ENCODE measurements around the gene APOBEC3F.
"Not testable (repeated sequence)": the region's sequence is repeated elsewhere in the genome, so short reads cannot be mapped to it uniquely, and the experiment has no call there.

Gene APOBEC3F

DNA sequence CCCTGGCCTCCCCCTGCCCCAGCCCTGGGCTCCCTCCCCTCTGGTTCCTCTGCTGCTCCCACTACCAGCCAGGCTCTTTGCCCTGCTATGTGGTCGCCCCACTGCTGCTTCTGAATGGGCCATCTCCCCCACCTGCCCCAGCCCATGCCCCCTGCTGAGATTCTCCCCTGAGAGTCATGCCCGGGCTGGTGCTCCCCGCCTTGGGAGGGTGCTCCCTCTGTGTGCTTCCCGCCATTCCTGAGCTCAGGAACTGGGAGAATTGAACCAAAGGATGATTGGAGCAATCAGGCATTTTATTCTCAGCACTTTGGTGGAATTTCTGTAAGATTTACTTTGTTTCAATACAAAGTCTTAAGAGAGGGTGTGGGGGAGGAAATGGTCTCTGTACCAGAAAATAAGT lies 12.9 kb upstream of the APOBEC3F start:
- DNase-seq (ENCODE audit: low spot score) = no peak

DNA sequence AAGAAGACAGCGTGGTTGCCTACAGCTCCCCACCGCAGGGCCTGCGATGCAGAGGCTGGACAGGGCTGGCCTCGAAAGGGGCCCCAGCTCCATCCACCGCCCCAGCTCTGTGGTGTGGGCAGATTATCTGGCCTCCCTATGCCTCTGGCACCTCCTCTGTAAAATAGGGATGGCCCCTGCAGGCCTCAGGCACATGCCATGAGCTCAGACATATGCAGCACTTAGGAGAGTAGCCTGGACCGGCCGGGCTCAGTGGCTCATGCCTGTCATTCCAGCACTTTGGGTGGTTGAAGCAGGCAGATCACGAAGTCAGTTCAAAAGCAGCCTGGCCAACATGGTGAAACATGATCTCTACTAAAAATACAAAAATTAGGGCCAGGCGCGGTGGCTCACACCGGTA lies 12.4 kb upstream of the APOBEC3F start:
- DNase-seq (ENCODE audit: low spot score) = no peak

DNA sequence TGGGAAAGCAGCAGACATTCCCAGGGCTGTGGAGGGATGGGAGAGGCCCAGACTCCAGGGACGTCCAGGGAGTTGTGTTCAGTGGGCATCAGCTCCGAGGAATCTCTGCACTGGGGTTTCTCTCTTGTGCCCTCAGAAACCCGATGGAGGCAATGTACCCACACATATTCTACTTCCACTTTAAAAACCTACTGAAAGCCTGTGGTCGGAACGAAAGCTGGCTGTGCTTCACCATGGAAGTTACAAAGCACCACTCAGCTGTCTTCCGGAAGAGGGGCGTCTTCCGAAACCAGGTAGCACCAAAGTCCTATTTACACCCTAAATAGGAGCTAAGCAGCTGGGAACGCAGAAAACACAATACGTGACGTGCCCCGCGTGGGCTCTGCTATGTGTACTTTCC lies 11.4 kb upstream of the APOBEC3F start:
- DNase-seq (ENCODE audit: low spot score) = no peak

DNA sequence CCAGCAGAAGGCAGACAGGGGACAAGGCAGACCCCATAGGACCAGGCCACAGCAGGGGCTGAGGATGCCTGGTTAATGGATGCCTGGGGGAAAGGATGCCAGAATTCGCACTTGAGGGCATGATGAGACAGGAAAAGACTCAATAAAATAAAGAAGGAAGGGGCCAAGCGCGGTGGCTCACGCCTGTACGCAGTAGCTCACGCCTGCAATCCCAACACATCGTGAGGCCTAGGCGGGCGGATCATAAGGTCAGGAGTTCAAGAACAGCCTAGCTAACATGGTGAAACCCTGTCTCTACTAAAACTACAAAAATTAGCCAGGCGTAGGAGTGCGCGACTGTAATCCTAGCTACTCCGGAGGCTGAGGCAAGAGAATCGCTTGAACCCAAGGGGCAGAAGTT lies 10.0 kb upstream of the APOBEC3F start:
- no peak for DNase-seq (ENCODE audit: low spot score)

DNA sequence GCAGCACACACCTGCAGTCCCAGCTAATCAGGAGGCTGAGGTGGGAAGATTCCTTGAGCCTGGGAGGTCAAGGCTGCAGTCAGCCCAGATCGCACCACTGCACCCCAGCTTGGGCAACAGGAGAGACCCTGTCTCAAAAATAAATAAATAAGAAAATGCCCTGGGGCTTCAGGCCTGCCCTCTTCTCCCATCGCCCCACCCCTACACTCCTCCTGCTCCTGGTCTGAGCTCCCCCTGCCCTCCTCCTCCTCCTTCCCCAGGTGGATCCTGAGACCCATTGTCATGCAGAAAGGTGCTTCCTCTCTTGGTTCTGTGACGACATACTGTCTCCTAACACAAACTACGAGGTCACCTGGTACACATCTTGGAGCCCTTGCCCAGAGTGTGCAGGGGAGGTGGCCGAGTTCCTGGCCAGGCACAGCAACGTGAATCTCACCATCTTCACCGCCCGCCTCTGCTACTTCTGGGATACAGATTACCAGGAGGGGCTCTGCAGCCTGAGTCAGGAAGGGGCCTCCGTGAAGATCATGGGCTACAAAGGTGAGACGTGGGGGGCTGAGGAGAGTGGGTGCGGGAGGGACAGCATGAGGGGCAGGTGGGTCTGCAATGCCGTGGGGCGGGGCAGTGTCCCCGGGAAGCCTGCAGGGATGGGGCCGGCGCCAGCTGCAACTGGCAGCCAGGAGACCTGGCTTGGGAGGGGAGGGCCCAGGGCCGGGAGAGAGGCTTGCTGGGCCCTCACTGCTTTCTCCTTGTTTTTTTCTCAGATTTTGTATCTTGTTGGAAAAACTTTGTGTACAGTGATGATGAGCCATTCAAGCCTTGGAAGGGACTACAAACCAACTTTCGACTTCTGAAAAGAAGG lies 9.0 kb upstream of the APOBEC3F start:
- DNase-seq (ENCODE audit: low spot score) = not testable (repeated sequence)

DNA sequence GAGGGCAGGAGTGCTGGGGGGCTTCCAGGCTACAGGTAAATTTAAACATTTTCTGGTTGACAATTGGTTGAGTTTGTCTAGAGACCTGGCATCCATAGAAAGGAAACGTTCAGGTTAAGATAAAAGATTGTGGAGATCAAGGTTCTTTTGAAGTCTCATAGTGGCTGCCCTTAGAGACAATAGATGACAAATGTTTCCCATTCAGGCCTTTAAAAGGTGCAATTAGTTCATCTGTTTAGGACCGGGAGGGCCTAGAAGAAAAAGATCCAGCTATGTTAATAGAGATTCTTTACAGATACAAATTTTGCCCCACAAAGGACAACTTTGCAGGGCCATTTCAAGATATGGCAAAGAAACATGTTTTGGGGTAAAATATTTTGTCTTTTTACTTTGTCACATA lies 3.6 kb upstream of the APOBEC3F start:
- not testable (repeated sequence) for DNase-seq (ENCODE audit: low spot score)

DNA sequence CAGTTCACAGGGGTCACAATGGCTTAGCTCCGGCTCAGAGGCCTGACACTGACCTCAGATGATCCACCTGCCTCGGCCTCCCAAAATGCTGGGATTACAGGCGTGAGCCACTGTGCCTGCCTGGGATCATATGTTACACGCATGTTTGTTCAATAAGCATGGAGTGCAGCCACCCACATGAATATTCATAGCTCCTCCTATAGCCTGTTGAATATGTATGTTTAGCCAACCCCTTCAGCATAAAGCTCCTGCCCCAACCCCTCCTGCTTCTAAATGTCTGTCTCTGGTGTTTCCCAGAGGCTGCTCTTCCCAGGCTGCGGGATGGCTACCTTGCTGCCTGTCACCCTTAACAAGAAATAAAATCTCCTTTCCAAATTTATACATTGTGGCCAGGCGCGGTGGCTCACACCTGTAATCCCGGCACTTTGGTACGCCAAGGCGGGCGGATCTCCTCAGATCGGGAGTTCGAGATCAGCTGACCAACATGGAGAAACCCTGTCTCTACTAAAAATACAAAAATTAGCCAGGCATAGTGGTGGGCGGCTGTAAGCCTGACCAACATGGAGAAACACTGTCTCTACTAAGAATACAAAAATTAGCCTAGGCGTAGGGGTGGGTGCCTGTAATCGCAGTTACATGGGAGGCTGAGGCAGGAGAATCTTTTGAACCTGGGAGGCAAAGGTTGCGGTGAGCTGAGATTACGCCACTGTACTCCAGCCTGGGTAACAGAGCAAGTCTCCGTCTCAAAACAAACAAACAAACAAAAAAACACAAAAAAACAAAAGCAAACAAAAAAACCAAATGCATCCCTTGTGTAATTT lies 1.1 kb upstream of the APOBEC3F start:
- no peak for DNase-seq (ENCODE audit: low spot score)

DNA sequence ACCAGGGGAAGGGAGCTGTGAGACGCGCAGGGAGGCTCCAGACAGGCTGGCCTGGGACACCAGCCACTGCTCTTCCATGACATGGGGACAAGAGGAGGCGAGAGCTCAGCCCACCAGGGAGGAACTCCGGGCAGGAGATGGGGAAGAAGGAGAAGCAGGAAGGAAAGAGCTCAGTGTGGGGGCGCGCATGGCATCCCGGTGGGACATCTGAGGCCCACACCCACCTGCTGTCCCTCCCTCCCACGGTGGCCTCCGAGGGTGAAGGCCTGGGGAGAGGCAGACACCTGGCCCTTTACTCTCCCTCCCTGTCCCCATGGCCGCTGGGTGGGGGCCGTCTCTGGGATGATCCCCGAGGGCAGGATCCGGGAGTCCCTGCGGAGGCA lies 518 bp upstream of the APOBEC3F start:
- not testable (repeated sequence) for DNase-seq (ENCODE audit: low spot score)

DNA sequence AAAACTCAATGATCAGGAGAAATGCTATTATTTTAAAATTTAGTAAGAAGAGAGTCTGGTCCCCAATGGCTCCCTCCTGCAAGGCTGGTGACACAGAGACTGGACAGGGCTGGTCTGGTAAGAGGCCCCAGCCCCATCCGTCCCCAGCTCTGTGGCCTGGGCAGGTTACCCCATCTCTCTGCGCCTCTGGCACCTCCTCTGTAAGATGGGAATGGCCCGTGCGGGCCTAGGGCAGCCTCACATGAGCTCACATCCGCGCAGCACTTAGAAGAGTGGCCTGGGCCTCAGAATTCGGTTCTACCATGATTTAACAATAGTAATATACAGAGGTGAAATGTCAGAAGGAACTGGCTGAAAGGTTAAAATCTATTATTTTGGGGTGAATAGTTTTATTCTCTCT lies 1.2 kb downstream of the APOBEC3F start:
- no peak for DNase-seq (ENCODE audit: low spot score)

DNA sequence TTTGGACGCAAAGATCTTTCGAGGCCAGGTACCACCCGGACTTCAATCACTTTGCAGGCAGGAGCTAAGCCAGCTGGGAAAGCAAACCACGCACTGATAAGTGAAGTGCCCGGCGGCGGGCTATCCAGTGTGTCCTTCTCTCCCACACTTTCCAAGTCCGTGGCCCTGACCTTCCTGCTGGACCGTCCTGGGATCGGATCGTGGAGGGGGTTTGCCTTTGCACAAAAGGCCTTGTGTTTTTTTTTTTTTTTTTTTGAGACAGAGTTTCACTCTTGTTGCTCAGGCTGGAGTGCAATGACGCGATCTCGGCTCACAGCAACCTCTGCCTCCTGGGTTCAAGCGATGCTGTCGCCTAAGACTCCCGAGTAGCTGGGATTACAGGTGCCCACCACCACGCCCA lies 2.4 kb downstream of the APOBEC3F start:
- DNase-seq (ENCODE audit: low spot score) = not testable (repeated sequence)

DNA sequence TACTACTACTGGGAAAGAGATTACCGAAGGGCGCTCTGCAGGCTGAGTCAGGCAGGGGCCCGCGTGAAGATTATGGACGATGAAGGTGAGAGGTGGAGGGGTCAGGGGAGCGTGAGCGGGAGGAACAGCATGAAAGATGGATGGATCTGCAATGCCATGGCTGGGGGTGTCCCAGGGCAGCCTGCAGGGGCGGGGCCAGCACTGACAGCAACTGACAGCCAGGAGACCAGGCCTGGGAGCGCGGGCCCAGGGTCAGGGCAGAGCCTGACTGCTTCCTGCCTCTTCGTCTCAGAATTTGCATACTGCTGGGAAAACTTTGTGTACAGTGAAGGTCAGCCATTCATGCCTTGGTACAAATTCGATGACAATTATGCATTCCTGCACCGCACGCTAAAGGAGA lies 4.5 kb downstream of the APOBEC3F start:
- DNase-seq (ENCODE audit: low spot score) = not testable (repeated sequence)

DNA sequence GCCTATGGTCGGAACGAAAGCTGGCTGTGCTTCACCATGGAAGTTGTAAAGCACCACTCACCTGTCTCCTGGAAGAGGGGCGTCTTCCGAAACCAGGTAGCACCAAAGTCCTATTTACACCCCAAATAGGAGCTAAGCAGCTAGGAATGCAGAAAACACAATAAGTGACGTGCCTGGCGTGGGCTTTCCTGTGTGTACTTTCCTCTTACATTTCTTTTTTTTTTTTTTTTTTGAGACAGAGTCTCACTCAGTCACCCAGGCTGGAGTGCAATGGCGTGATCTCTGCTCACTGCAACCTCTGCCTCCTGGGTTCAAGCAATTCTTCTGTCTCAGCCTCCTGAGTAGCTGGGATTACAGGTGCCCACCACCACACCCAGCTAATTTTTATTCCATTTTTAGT lies 8.8 kb downstream of the APOBEC3F start:
- DNase-seq (ENCODE audit: low spot score) = not testable (repeated sequence)

DNA sequence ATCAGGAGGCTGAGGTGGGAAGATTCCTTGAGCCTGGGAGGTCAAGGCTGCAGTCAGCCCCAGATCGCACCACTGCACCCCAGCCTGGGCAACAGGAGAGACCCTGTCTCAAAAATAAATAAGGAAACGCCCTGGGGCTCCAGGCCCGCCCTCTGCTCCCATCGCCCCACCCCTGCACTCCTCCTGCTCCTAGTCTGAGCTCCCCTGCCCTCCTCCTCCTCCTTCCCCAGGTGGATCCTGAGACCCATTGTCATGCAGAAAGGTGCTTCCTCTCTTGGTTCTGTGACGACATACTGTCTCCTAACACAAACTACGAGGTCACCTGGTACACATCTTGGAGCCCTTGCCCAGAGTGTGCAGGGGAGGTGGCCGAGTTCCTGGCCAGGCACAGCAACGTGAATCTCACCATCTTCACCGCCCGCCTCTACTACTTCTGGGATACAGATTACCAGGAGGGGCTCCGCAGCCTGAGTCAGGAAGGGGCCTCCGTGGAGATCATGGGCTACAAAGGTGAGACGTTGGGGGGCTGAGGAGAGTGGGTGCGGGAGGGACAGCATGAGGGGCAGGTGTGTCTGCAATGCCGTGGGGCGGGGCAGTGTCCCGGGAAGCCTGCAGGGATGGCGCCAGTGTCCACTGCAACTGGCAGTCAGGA lies 11.3 kb downstream of the APOBEC3F start:
- DNase-seq (ENCODE audit: low spot score) = not testable (repeated sequence)

DNA sequence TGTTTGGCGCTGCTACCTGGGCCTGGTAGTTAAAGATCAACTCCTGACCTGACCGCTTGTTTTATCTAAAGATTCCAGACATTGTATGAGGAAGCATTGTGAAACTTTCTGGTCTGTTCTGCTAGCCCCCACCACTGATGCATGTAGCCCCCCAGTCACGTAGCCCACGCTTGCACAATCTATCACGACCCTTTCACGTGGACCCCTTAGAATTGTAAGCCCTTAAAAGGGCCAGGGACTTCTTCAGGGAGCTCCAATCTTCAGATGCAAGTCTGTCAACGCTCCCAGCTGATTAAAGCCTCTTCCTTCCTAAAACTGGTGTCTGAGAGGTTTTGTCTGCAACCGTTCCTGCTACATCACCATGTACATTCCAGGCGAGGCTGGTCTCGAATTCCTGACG lies 15.0 kb downstream of the APOBEC3F start:
- no peak for DNase-seq (ENCODE audit: low spot score)

DNA sequence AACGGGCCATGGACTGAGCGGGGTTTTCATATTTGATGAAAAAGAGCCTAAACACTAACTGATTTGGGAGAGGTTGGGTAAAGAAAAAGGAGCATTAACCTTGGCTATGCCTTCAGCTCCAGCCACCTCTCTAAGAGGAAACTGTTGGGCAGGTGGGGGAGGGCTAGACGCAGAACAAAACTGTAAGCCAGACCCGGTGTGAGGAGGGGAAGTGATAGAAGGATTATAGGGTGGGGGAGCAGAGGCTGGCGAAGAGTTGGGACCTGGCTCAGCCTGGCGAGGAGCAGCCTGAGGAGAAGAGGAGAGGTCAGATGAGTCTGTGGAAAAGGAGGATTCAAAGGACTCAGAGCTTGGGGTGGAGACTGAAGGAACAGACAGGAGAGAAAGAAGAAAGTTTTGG lies 20.6 kb downstream of the APOBEC3F start:
- DNase-seq (ENCODE audit: low spot score) = not testable (repeated sequence)

DNA sequence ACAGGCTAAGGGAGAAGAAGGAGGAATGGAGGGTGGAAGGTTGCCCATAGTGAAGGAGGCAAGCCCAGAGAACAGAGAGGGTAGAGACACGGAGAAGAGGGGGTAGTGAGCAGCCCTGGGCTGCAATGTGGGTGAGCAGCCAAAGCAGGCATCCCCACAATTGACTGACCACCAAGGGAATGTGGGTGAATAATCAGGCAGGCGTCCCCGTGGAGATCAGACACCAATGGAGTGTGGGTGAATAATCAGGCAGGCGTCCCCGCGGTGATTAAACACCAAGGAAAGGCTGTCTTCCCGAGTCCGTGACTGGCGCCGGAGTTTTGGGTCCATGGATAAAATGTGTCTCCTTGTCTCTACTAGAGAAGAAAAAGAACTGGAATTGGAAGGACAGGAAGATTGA lies 21.3 kb downstream of the APOBEC3F start:
- DNase-seq (ENCODE audit: low spot score) = peak; percentile 9

DNA sequence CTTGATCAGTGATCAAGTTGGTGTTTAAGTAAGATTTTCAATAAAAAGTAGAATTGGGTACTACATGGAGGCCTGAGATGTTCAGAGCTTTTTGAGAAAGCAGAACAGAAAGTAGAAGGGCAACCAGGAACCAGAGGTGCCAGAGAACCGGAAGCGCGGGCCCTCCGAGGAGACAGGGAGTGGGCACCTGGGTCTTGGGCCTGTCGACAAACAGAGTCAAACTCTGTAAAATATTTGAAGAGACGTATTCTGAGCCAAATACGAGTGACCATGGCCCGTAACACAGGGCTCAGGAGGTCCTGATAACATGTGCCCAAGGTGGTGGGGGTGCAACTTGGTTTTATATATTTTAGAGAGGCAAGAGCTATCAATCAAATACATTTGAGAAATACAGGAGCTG lies 23.2 kb downstream of the APOBEC3F start:
- not testable (repeated sequence) for DNase-seq (ENCODE audit: low spot score)

DNA sequence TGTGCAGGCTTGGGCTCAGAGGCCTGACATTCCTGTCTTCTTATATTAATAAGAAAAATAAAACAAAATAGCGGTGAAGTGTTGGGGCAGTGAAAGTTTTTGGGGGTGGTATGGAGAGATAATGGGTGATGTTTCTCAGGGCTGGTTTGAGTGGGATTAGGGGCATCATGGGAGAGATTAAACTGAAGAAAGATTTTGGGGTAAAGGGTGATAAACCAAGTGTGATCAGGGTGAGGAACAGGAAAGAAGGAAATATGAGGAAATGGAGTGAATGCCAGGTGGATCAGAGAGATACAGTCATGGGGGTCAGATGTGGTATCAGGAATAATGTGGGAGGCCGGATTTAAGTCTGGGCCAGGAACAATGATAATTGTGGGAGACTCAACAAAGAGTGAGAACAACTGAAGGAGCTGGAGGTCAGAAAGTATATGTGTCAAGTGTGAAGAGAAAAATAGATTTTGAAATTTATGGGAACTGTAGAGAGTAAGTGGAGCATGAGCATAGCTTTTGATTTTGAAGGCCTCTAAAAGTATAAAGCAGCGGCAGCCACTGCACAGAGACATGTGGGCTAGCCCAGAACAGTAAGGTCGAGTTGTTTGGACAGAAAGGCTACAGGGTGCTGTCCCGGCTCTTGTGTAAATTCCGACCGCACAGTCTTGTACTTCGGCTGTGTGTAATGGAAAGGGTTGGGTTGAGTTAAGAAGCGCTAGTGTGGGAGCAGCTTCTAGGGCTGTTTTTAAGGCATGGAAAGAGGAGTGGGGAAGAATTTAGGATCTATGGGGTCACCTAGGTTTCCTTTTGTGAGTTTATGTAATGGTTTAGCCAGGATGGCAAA lies 26.0 kb downstream of the APOBEC3F start:
- DNase-seq (ENCODE audit: low spot score) = not testable (repeated sequence)

DNA sequence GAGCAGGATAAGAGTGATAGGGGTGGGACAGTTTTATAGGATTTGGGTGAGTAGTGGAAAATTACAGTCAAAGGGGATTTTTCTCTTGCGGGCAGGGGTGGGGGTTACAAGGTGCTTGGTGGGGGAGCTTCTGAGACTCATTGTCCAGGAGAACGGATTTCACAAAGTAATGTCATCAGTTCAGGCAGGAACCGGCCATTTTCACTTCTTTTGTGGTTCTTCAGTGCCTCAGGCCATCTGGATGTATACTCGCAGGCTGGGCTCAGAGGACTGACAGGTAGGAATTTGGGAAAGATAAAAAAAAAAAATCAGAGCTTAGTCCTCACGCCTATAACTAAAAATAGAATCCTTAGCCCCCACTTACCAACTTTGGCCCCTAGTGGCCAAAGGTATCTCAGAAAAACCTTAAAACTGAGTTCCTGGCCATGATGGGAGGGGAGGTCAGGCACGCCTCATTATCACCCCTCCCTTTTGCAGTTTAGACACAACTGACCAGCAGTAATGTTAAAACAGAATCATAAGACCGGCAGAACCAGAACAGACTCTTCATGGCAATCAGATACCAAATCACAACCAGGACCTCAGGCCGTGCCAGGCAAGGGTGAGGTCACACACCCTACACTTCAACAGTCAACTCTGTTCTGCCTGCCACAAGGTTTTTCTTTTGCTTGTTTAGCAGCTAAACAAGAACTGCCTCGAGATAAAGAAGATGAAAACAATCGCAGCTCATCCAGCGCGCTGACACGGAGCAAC lies 27.5 kb downstream of the APOBEC3F start:
- DNase-seq (ENCODE audit: low spot score) = no peak

DNA sequence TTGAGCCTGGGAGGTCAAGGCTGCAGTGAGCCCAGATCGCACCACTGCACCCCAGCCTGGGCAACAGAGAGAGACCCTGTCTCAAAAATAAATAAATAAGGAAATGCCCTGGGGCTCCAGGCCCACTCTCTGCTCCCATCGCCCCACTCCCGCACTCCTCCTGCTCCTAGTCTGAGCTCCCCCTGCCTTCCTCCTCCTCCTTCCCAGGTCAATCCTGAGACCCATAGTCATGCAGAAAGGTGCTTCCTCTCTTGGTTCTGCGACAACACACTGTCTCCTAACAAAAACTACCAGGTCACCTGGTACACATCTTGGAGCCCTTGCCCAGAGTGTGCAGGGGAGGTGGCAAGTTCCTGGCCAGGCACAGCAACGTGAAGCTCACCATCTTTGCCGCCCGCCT lies 29.5 kb downstream of the APOBEC3F start:
- DNase-seq (ENCODE audit: low spot score) = no peak

DNA sequence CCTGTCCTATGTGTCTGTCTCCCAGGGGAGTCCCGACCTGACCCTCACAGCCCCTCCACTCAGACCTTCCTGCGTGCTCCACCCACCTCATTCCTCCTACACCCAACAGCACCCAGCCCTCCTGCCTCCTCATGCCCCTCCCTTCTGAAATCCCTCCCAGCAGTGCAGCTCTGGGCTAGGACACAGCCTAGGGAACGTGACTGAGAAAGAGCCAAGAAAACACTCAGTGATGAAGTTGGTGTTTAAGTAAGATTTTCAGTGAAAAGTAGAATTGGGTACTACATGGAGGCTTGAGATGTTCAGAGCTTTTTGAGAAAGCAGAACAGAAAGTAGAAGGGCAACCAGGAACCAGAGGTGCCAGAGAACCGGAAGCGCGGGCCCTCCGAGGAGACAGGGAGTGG lies 31.9 kb downstream of the APOBEC3F start:
- not testable (repeated sequence) for DNase-seq (ENCODE audit: low spot score)
